IPS DF 6.9 (cell line): ENCODE data around the gene GPR89A.
"Not testable (repeated sequence)": the region's sequence is repeated elsewhere in the genome, so short reads cannot be mapped to it uniquely, and the experiment has no call there.

Experiments used
- DNase-seq: peaks from one replicate; pipeline ENCODE4 v3.0.0-alpha.2; 2013; ENCODE audit warnings: low read depth, low spot score
- H3K27ac ChIP-seq: one replicate; pipeline ENCODE4 v1.5.1; 2013; ENCODE audit warnings: low read length, control low read depth
- H3K27me3 ChIP-seq: 2 replicates; pipeline ENCODE4 v1.6.1; 2013; ENCODE audit warnings: mild to moderate bottlenecking, low read length; ENCODE audit not compliant: control insufficient read depth, insufficient read depth
- H3K36me3 ChIP-seq: 2 replicates; pipeline ENCODE4 v1.6.1; 2013; ENCODE audit warnings: low read length; ENCODE audit not compliant: control insufficient read depth, insufficient read depth
- H3K4me1 ChIP-seq: 2 replicates; pipeline ENCODE4 v1.6.1; 2013; ENCODE audit warnings: low read length; ENCODE audit not compliant: control insufficient read depth, insufficient read depth
- H3K4me3 ChIP-seq: 2 replicates; pipeline ENCODE4 v1.5.1; 2013; ENCODE audit warnings: mild to moderate bottlenecking, low read length
- H3K9me3 ChIP-seq: 2 replicates; pipeline ENCODE4 v1.6.1; 2013; ENCODE audit warnings: low read length, inconsistent platforms; ENCODE audit not compliant: control insufficient read depth, insufficient read depth
- WGBS: extraction: QIAGEN DNeasy Blood & Tissue Kit; methylation state at CpG from one replicate; pipeline ENCODE4 v1.1.7; 2013; ENCODE audit warnings: mixed read lengths, missing lambda C conversion rate; ENCODE audit not compliant: insufficient read length, insufficient coverage; 5-methylcytosine and 5-hydroxymethylcytosine counted together

The GPR89A gene

GRCh38 chr1:145620073-145620472 lies 12.3 kb downstream of the GPR89A start:
- not testable (repeated sequence) for H3K4me1 ChIP-seq, H3K27ac ChIP-seq, DNase-seq, H3K4me3 ChIP-seq, H3K36me3 ChIP-seq, H3K27me3 ChIP-seq, H3K9me3 ChIP-seq
- WGBS, result no CpG with 5 or more reads among the region's 1 CpG

GRCh38 chr1:145622177-145622576 lies 14.4 kb downstream of the GPR89A start:
- H3K27ac ChIP-seq, H3K36me3 ChIP-seq, DNase-seq, H3K9me3 ChIP-seq, H3K4me1 ChIP-seq, H3K27me3 ChIP-seq, H3K4me3 ChIP-seq: not testable (repeated sequence)
- no CpG with 5 or more reads among the region's 1 CpG for WGBS

DNA sequence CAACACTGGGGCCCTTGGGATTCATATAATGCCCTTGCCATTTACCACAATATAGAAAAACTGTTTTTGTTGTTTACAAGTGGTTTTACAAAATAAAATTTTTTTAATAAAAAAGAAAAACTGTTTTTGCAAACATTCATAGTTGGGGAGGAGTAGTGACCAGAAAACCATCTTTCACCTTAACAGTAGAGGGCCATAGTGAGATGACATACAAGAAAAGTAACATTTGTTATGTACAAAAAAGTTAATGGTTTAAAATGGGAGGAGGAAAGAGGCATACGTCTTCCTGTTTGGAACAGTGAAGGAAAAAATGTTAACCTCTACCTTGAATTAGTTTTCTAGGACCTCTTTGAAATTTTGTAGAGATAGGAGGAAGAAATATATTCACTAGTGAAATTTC lies 28.4 kb downstream of the GPR89A start:
- no CpG with 5 or more reads among the region's 1 CpG for WGBS
- DNase-seq, result not testable (repeated sequence)

GRCh38 chr1:145641886-145642285 lies 34.1 kb downstream of the GPR89A start:
- no CpG with 5 or more reads among the region's 2 CpGs for WGBS
- H3K27me3 ChIP-seq, H3K27ac ChIP-seq, H3K9me3 ChIP-seq, H3K4me1 ChIP-seq, H3K36me3 ChIP-seq, H3K4me3 ChIP-seq, DNase-seq: not testable (repeated sequence)

More for the DNA sequence above, 28.4 kb downstream of the GPR89A start:
- H3K27me3 ChIP-seq, H3K4me3 ChIP-seq, H3K36me3 ChIP-seq, H3K9me3 ChIP-seq, H3K4me1 ChIP-seq, H3K27ac ChIP-seq: not testable (repeated sequence)

GRCh38 chr1:145643990-145644389 lies 36.2 kb downstream of the GPR89A start:
- H3K9me3 ChIP-seq, H3K36me3 ChIP-seq, DNase-seq, H3K4me1 ChIP-seq, H3K27me3 ChIP-seq, H3K4me3 ChIP-seq, H3K27ac ChIP-seq: not testable (repeated sequence)
- no CpG with 5 or more reads among the region's 1 CpG for WGBS

- H3K27ac ChIP-seq, H3K36me3 ChIP-seq, H3K27me3 ChIP-seq, H3K9me3 ChIP-seq, DNase-seq, H3K4me3 ChIP-seq, H3K4me1 ChIP-seq: not testable (repeated sequence)
- WGBS, result no CpG with 5 or more reads among the region's 7 CpGs
Measured at GRCh38 chr1:145656245-145656943, 48.6 kb downstream of the GPR89A start.

DNA sequence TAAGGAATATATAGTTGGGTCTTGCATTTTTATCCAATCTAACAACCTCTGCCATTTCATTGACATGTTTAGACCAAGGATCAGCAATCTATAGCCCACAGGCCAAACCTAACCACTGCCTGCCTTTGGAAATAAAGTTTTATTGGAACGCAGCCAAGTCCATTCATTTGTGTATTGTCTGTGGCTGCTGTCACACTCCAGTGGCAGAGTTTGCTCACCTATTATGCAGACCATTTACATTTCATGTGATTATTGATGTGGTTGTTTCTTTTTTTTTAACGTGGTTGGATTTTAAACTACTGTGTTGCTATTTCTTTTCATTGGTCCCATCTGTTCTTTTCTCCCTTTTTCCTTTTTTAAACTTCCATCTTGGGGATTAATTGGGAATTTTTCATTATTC lies 54.7 kb downstream of the GPR89A start:
- not testable (repeated sequence) for H3K27me3 ChIP-seq, H3K9me3 ChIP-seq, H3K27ac ChIP-seq, DNase-seq, H3K36me3 ChIP-seq, H3K4me3 ChIP-seq, H3K4me1 ChIP-seq
- WGBS, result no CpG with 5 or more reads among the region's 2 CpGs

DNA sequence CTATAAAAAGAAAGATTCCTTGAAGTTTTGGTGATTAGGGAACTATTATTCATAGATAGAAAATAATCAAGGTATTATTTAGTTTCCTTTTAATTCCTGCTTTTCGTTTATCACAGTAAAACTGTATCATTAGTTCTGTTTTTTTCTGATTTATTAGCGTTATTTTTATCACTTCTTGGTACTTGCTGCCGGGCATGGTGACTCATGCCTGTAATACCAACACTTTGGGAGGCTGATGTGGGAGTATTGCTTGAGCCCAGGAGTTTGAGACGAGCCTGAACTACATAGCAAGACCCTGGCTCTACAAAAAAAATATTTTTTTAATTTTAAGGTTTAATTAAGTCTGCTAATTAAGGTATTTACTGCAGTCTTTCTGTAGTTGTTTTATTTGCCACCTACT lies 57.2 kb downstream of the GPR89A start:
- H3K27ac ChIP-seq, H3K27me3 ChIP-seq, H3K4me3 ChIP-seq, H3K9me3 ChIP-seq, H3K4me1 ChIP-seq, DNase-seq, H3K36me3 ChIP-seq: not testable (repeated sequence)
- no CpG with 5 or more reads among the region's 4 CpGs for WGBS

DNA sequence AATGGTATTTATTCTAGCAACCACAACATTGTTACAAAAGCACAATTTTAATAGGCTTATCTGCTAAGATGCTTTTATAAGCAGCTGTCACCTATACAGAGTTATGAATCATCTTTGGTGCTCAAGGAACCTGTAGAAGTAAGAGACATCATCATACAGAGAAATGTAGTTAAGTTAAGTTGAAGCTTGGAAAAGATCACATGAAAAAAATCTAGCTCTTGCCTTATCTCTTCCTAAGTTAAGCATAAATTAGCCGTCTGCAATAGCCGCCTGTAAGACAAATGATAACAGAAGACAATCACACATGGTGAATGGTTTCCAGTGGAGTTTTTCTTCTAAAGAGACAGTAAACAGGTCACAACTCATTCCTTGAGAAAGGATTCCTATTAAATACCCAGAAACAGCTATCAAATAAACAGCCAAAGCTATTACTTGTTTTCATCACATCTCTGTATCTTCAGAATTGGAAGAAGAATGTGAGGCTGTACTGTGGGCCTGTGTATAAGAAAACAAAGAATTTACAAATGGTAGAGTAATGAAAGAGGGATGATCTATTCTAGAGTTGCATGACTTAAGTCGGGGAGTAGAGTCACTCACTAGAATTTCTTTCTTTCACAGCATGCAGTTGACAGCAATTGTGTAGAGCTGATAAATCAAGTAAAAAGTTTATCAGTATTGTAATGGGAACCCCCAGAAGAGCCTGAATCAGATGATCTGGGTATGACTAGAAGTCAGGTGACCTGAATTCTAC lies 63.4 kb downstream of the GPR89A start:
- not testable (repeated sequence) for DNase-seq

GRCh38 chr1:145673217-145673616 lies 65.4 kb downstream of the GPR89A start:
- not testable (repeated sequence) for H3K9me3 ChIP-seq, H3K27ac ChIP-seq, DNase-seq, H3K4me1 ChIP-seq, H3K4me3 ChIP-seq, H3K27me3 ChIP-seq, H3K36me3 ChIP-seq
- WGBS, result no CpG with 5 or more reads among the region's 1 CpG

More for the DNA sequence above, 63.4 kb downstream of the GPR89A start:
- H3K36me3 ChIP-seq, H3K27me3 ChIP-seq, H3K9me3 ChIP-seq, H3K4me3 ChIP-seq, H3K27ac ChIP-seq, H3K4me1 ChIP-seq: not testable (repeated sequence)
- no CpG with 5 or more reads among the region's 3 CpGs for WGBS

- no CpG with 5 or more reads among the region's 3 CpGs for WGBS
- not testable (repeated sequence) for DNase-seq, H3K27me3 ChIP-seq, H3K4me1 ChIP-seq, H3K27ac ChIP-seq, H3K9me3 ChIP-seq, H3K36me3 ChIP-seq, H3K4me3 ChIP-seq
Measured at GRCh38 chr1:145684858-145685257, 77.1 kb downstream of the GPR89A start.
